K562 (cell line): ENCODE data around the gene RNASE4. TPM values are rescaled to one million over a fixed set of nuclear protein-coding genes. Genes with fewer than 3 reads are reported as not detected.
A peak's percentile ranks its signal among the peaks of the same experiment; 100 is the strongest.

Source experiments
- ATAC-seq: fragments of 200-7000 bp; cut with Tn5 transposase; 3 replicates; pipeline ENCODE4 v1.9.1; 2020; ENCODE audit warnings: moderate library complexity
- BruUV-seq: library from RNA; stranded (reverse); fragments of 400-500 nt; replicated peaks from 2 replicates; lab custom pipeline; 2021; lab: Mats Ljungman, UMichigan
- CTCF ChIA-PET: fragments of 300-600 bp; formaldehyde crosslinking; extraction: SDS; loops from one replicate; lab custom pipeline; 2021; ENCODE audit warnings: low intra/inter-chr PET ratio; lab: Yijun Ruan, JAX
- POLR2A ChIA-PET: fragments of 300-600, 350-650 bp; sonication (Branson Sonifier 250); formaldehyde crosslinking; extraction: SDS; loops from one replicate; lab custom pipeline; 2021; ENCODE audit warnings: antibody characterized with exemption, inconsistent platforms; lab: Yijun Ruan, JAX
- DNase-seq, 4 experiments: peaks; one replicate each; pipeline versions ENCODE4 v3.0.0 to v3.0.0-alpha.2; 2011 to 2018; ENCODE audit warnings: low spot score in 3 of 4, mixed read lengths in 3 of 4; ENCODE audit errors: extremely low read depth in 1 of 4
- FAIRE-seq: peaks from 2 replicates; lab custom pipeline; 2011; peaks lifted over from hg19 to GRCh38; lab: Jason Lieb, UNC
- H2AFZ ChIP-seq: 2 replicates; pipeline ENCODE4 v1.6.0; 2011; ENCODE audit warnings: low read depth, low read length, control low read depth, inconsistent platforms
- H3K27ac ChIP-seq: fragments of 200-600 bp; 3 replicates; pipeline ENCODE4 v1.8.0; 2011; ENCODE audit warnings: low read depth, mild to moderate bottlenecking, control low read depth, inconsistent platforms, low read length, moderate library complexity, mixed read lengths; ENCODE audit errors: extremely low read depth
- H3K27me3 ChIP-seq, 2 experiments: fragments of 300-600 bp in 1 of 2; 2 replicates in 1 of 2; 3 replicates in 1 of 2; pipeline versions ENCODE4 v1.6.0 to v1.8.0; 2011; ENCODE audit warnings: inconsistent platforms in 2 of 2, low read length in 2 of 2, mild to moderate bottlenecking in 1 of 2, mixed read lengths in 1 of 2, moderate library complexity in 1 of 2; ENCODE audit not compliant: control insufficient read depth in 2 of 2, insufficient read depth in 2 of 2
- H3K36me3 ChIP-seq: fragments of 300-600 bp; 3 replicates; pipeline ENCODE4 v1.8.0; 2011; ENCODE audit warnings: mild to moderate bottlenecking, low read length, inconsistent platforms; ENCODE audit not compliant: control insufficient read depth, insufficient read depth
- H3K4me1 ChIP-seq, 2 experiments: fragments of 200-600 bp in 1 of 2; replicated peaks in 1 of 2; 2 replicates in 1 of 2; 3 replicates in 1 of 2; pipeline versions ENCODE4 v1.5.1 to v1.8.0; 2011; ENCODE audit warnings: inconsistent platforms in 2 of 2, low read length in 2 of 2, mild to moderate bottlenecking in 1 of 2, mixed read lengths in 1 of 2, moderate library complexity in 1 of 2; ENCODE audit not compliant: control insufficient read depth in 2 of 2, insufficient read depth in 2 of 2
- H3K4me2 ChIP-seq: 2 replicates; pipeline ENCODE4 v1.6.1; 2011; ENCODE audit warnings: low read length, control low read depth, inconsistent platforms, mixed read lengths; ENCODE audit not compliant: insufficient read depth
- H3K4me3 ChIP-seq: fragments of 200-600 bp; sonication (generic), shearing (Covaris generic); 2 replicates; pipeline ENCODE4 v1.5.1; 2016; ENCODE audit warnings: control low read depth, inconsistent platforms
- H3K79me2 ChIP-seq: fragments of 200-600 bp; 3 replicates; pipeline ENCODE4 v1.8.0; 2011; ENCODE audit warnings: low read length, inconsistent platforms; ENCODE audit not compliant: control insufficient read depth, insufficient read depth
- H3K9ac ChIP-seq, 2 experiments: 2 replicates each; pipeline versions ENCODE4 v1.6.0 to v1.6.1; 2011; ENCODE audit warnings: low read depth in 2 of 2, low read length in 2 of 2, control low read depth in 1 of 2, inconsistent platforms in 1 of 2, mild to moderate bottlenecking in 1 of 2, mixed read lengths in 1 of 2; ENCODE audit not compliant: insufficient read depth in 1 of 2
- H3K9me1 ChIP-seq: one replicate; pipeline ENCODE4 v1.6.0; 2011; ENCODE audit warnings: inconsistent platforms, mild to moderate bottlenecking, low read length, moderate library complexity; ENCODE audit not compliant: control insufficient read depth, insufficient read depth
- H3K9me3 ChIP-seq: replicated peaks from 2 replicates; pipeline ENCODE4 v1.5.1; 2011; ENCODE audit warnings: low read depth, low read length, inconsistent platforms; ENCODE audit not compliant: control insufficient read depth, insufficient read depth
- H4K20me1 ChIP-seq: replicated peaks from 2 replicates; pipeline ENCODE4 v1.6.1; 2011; ENCODE audit warnings: low read length, inconsistent platforms, mixed read lengths; ENCODE audit not compliant: control insufficient read depth, insufficient read depth
- BHLHE40 ChIP-seq: IDR thresholded peaks from 2 replicates; pipeline ENCODE4 v1.6.1; 2011; ENCODE audit warnings: low read length, improper control_type of control experiment
- DPF2 ChIP-seq: fragments of 450-650 bp; IDR thresholded peaks from 2 replicates; pipeline ENCODE4 v1.6.1; 2016
- MLX ChIP-seq, 2 experiments: fragments of 450-650 bp in 1 of 2; sonication (generic) in 1 of 2; formaldehyde crosslinking; conservative IDR thresholded peaks; 2 replicates each; pipeline versions ENCODE4 v1.4.0 to v1.8.1; 2020 to 2022; ENCODE audit warnings: mild to moderate bottlenecking in 1 of 2, missing genetic modification reagents in 1 of 2
- PHF8 ChIP-seq: fragments of 200-600 bp; sonication (generic); IDR thresholded peaks from 2 replicates; pipeline ENCODE4 v1.6.1; 2012; ENCODE audit warnings: mixed run types, mild to moderate bottlenecking, inconsistent platforms, low read length, moderate library complexity, borderline replicate concordance
- PML ChIP-seq: IDR thresholded peaks from 2 replicates; pipeline ENCODE4 v1.6.1; 2012; ENCODE audit warnings: low read length, inconsistent platforms
- RBM39 ChIP-seq: fragments of 200-400 bp; formaldehyde crosslinking; optimal IDR thresholded peaks from 2 replicates; pipeline ENCODE3; 2018; ENCODE audit warnings: low read depth, low read length
- SMARCB1 ChIP-seq: IDR thresholded peaks from 2 replicates; pipeline ENCODE4 v1.6.1; 2011; ENCODE audit warnings: improper control_type of control experiment, low read depth; ENCODE audit not compliant: insufficient read length
- SPI1 ChIP-seq: IDR thresholded peaks from 2 replicates; pipeline ENCODE4 v1.6.1; 2011; ENCODE audit warnings: low read depth, low read length, control low read depth, borderline replicate concordance
- THAP12 ChIP-seq: fragments of 250-450 bp; sonication (Bioruptor Pico); IDR thresholded peaks from 2 replicates; pipeline ENCODE4 v1.9.0; 2021; ENCODE audit warnings: mild to moderate bottlenecking, inconsistent platforms
- ZBTB49 ChIP-seq: sonication (generic); formaldehyde crosslinking; IDR thresholded peaks from 2 replicates; pipeline ENCODE4 v1.8.0; 2022; ENCODE audit warnings: missing genetic modification reagents, mild to moderate bottlenecking, borderline replicate concordance
- ZKSCAN8 ChIP-seq: fragments of 200-800 bp; sonication (Bioruptor generic); IDR thresholded peaks from 2 replicates; pipeline ENCODE4 v1.6.1; 2016; ENCODE audit warnings: missing genetic modification characterization, missing compliant biosample characterization
- ZNF41 ChIP-seq: fragments of 250-450 bp; sonication (Bioruptor Pico); conservative IDR thresholded peaks from 2 replicates; pipeline ENCODE4 v1.4.0; 2020; ENCODE audit warnings: mild to moderate bottlenecking
- ZNF445 ChIP-seq: fragments of 250-450 bp; sonication (Bioruptor Pico); IDR thresholded peaks from 2 replicates; pipeline ENCODE4 v1.4.0; 2020; ENCODE audit warnings: low read depth, mild to moderate bottlenecking, moderate library complexity
- WGBS: fragments of 100-300 bp; shearing (Covaris generic); methylation state at CpG from one replicate; pipeline ENCODE4 v1.1.6; 2016; ENCODE audit warnings: low coverage, mixed read lengths; ENCODE audit not compliant: insufficient coverage; ENCODE audit errors: missing lambda C conversion rate; 5-methylcytosine and 5-hydroxymethylcytosine counted together
- in situ Hi-C: fragments of 300-500 bp; cut with MboI; formaldehyde crosslinking; loops from 4 replicates; pipeline ENCODE4 v1.15.0; 2018; ENCODE audit warnings: inconsistent platforms, mixed read lengths
- intact Hi-C: fragments of 100-400 bp; cut with micrococcal nuclease; formaldehyde crosslinking; loops from 2 replicates; pipeline ENCODE4 v1.14.2; 2022
- polyA plus RNA-seq, 8 experiments: library from polyadenylated mRNA; depleted of rRNA in 4 of 8; stranded (reverse) in 5 of 8; unstranded in 3 of 8; fragments of >200 nt; fragmentation: Nextera tagmentation in 2 of 8; fragmentation: Illumina TruSeq in 1 of 8; extraction: Ambion mirVana in 2 of 8; extraction: Trizol in 1 of 8; gene quantifications; 2 replicates each; pipeline versions ENCODE4 v1.2.1 to v1.2.3, GENCODE V29; 2011 to 2014; ENCODE audit warnings: inconsistent platforms in 1 of 8, missing spikeins in 1 of 8
- total RNA-seq, 7 experiments: library from RNA; depleted of rRNA in 6 of 7; stranded (reverse); fragments of >200 nt in 6 of 7; fragmentation: Illumina TruSeq in 2 of 7; extraction: Trizol in 2 of 7; gene quantifications; 2 replicates each; pipeline versions ENCODE4 v1.2.1 to v1.2.3, GENCODE V29; 2011 to 2021; ENCODE audit warnings: low replicate concordance in 1 of 7

The RNASE4 gene
- total and polyA plus RNA-seq, 9 of the 15 experiments (the other 6 are each of a cell fraction or from before 2014, with no cell fraction given): 0.09 to 0.22 (median 0.13) TPM; not detected in 2

GRCh38 chr14:20683891-20684661 lies at the start of gene RNASE4 (continued):
- TF ChIP-seq THAP12 (CRISPR knock-in tag): no peak
- TF ChIP-seq SPI1: no peak

- 0% methylated on average over 2 of the region's 2 CpGs for WGBS
- Histone ChIP-seq H3K9me1 (no peaks in the 10 kb centered on the region), H3K36me3 (no peaks in the 10 kb centered on the region), H3K79me2 (no peaks in the 10 kb centered on the region), H3K4me1 (no peaks in the 10 kb centered on the region; a peak in 2 of 5 replicates), H3K4me3 (no peak within 1 kb of the TSS), H3K27ac (no peak within 1 kb of the TSS), H3K9ac (peak within 1 kb of the TSS in 1 of 2 experiments; percentile 35; a peak in 1 of 4 replicates), H3K27me3 (no peaks in the 10 kb centered on the region; a peak in 1 of 5 replicates), H3K4me2 (no peak within 1 kb of the TSS), H2AFZ (no peak within 1 kb of the TSS), H4K20me1 (no peaks in the 10 kb centered on the region), H3K9me3 (no peaks in the 10 kb centered on the region)
- TF ChIP-seq RBM39 (no peak), MLX (CRISPR knock-in tag; conservative IDR thresholded peaks at IDR 0.05) (no peak), ZKSCAN8 (CRISPR knock-in tag) (no peak), SMARCB1 (no peak), DPF2 (no peak), ZNF445 (CRISPR knock-in tag) (no peak), ZNF41 (CRISPR knock-in tag) (no peak), ZBTB49 (CRISPR knock-in tag) (no peak), PML (no peak), BHLHE40 (no peak), PHF8 (no peak)
- ChIA-PET POLR2A (no interaction called here), CTCF (no interaction called here)
- FAIRE-seq (no peak), ATAC-seq (no peak), DNase-seq (no peak)
- BruUV-seq: no TSS peak
- in situ Hi-C loops: no loop called here
- intact Hi-C loops: no loop called here
Measured at GRCh38 chr14:20641591-20641990, 42.8 kb upstream of the RNASE4 start, which contains the start of gene OR6S1. TSS of gene OR6S1 (minus strand) at chr14:20641691. CDS start at chr14:20641691, 0 bp downstream.
